Neural progenitor cell (in vitro differentiated cells): ENCODE results near the gene FOXO1.

Source experiments
- CTCF ChIP-seq: fragments of 200-600 bp; sonication (generic); IDR thresholded peaks from 2 replicates; pipeline ENCODE4 v1.5.1; 2017; ENCODE audit warnings: antibody characterized with exemption, mild to moderate bottlenecking
- EZH2 ChIP-seq: fragments of 200-600 bp; sonication (generic); IDR thresholded peaks from 2 replicates; pipeline ENCODE4 v1.6.1; 2017; ENCODE audit warnings: antibody characterized with exemption, mild to moderate bottlenecking, moderate library complexity
- EZH2phosphoT487 ChIP-seq: fragments of 200-600 bp; sonication (generic); IDR thresholded peaks from 2 replicates; pipeline ENCODE4 v1.6.1; 2017; ENCODE audit warnings: antibody characterized with exemption

GRCh38 chr13:40583738-40584137 lies 82.7 kb downstream of the FOXO1 start:
- TF ChIP-seq CTCF = no peak
- TF ChIP-seq EZH2phosphoT487 = no peak
- no peak for TF ChIP-seq EZH2
